T1000 (cell line): ENCODE data around the gene FAM135A.
"Not testable (repeated sequence)": the region's sequence is repeated elsewhere in the genome, so short reads cannot be mapped to it uniquely, and the experiment has no call there.

Source experiments
- DNase-seq: peaks from one replicate; lab custom pipeline; 2025; ENCODE audit warnings: mixed read lengths; lab: John Stamatoyannopoulos, UW

FAM135A gene

DNA sequence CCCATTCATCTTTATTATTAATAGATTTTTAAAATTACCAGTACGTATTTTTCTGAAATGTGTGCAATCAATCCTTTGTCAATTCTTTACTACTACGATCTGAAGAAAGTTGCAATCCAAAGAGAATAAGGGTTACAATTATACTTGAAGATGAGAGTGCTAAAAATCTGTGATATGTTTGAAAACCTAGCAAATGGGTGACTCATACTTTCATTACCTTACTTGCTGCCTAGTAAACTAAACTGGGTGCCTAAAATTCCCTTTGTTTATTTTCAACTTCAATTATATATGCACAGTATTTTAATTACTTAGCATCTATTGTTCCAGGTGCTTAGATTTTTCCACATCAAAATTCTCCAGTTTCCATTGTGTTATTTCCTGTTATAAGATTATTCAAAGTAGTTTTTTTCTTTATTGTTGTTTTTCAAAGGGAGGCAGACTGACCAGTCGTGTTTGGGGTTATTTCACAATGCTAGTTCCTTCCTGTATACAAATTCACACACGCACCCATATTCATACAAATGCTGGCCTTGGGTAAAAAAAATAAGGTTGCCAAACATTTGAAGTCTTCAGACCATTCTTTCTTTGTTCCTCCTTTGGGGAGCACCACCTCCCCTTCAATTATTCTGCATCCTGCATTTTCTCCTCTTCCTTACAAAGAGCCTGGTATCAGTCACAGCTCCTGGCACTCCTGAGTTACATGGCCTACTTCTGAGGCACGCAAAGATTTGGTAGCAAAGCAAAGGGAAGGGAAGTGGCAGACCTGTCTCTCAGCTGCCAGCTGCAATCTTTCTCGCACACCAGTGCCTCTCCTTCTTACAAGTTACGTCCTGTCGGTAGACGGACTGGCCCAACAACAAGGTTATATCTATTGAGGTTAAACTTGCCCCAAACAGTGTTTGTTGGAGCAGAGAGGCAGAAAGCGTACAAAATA, 16.2 kb upstream of the FAM135A start:
- no peak for DNase-seq

GRCh38 chr6:70398783-70399728, 14.3 kb upstream of the FAM135A start:
- peak; percentile 26 for DNase-seq

- DNase-seq = no peak
These were observed 8.7 kb upstream of the FAM135A start for GRCh38 chr6:70404658-70405057.

DNA sequence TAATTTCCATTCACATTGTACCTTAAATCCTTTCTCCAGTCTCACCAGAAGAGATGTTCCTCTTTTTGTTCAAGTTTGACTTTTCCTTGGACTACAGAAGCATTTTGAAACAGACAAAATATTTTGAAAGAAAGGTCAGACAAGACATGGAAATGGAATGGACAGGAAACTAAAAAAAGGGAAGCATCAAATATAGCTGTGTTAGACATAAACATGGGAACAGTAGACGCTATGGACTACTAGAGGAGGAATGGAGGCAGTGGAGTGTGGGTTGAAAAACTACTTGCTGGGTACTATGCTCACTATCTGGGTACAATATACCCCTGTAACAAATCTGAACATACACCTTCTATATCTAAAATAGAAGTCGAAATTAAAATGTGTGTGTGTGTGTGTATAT, 4.1 kb upstream of the FAM135A start:
- DNase-seq = no peak

- no peak for DNase-seq
These were observed 1.6 kb upstream of the FAM135A start for GRCh38 chr6:70411542-70412251.

GRCh38 chr6:70412252-70413113, 825 bp upstream of the FAM135A start:
- DNase-seq = no peak

GRCh38 chr6:70413992-70414494, 735 bp downstream of the FAM135A start:
- DNase-seq = no peak

GRCh38 chr6:70414813-70415212, 1.5 kb downstream of the FAM135A start:
- no peak for DNase-seq

DNA sequence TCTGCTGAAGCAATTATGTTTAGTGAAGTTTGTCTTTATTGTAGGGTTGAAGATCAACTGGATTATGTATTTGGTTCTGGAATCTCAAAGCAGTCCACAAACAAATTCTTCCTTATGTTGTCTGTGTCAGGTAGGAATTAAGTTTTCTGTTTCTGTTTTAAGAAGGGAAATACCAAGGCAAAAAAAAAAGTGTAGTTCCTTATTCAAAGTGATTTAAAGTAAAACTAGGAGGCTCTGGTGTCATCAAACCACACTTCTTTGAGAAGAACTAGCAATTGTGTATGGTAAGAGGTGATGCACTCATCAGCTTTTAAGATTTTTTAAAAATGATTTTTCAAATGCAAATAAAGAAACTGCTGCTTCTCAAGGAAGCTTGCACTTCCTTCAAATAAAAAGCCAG, 1.9 kb downstream of the FAM135A start:
- no peak for DNase-seq

- no peak for DNase-seq
These were observed 2.4 kb downstream of the FAM135A start for GRCh38 chr6:70415660-70416059.

DNA sequence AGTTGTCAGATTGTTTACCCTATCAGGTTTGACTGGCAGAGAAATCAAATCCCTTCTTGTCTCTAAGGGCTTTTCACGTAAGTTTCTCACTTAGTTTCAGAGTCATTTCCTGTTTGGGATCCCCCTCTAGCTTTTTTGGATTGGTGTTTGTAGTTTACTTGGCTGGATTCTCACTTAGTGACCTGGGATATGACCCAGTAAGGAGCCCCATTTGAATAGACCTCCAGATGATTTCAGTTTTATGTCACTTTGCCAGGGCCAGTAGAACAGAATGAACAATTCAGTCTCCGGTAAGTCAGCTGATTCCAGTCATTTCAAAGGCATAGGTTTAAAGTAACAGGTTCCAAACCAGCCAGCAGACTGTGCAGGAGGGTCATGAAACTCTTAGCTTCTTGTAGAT, 8.2 kb downstream of the FAM135A start:
- DNase-seq = no peak

DNA sequence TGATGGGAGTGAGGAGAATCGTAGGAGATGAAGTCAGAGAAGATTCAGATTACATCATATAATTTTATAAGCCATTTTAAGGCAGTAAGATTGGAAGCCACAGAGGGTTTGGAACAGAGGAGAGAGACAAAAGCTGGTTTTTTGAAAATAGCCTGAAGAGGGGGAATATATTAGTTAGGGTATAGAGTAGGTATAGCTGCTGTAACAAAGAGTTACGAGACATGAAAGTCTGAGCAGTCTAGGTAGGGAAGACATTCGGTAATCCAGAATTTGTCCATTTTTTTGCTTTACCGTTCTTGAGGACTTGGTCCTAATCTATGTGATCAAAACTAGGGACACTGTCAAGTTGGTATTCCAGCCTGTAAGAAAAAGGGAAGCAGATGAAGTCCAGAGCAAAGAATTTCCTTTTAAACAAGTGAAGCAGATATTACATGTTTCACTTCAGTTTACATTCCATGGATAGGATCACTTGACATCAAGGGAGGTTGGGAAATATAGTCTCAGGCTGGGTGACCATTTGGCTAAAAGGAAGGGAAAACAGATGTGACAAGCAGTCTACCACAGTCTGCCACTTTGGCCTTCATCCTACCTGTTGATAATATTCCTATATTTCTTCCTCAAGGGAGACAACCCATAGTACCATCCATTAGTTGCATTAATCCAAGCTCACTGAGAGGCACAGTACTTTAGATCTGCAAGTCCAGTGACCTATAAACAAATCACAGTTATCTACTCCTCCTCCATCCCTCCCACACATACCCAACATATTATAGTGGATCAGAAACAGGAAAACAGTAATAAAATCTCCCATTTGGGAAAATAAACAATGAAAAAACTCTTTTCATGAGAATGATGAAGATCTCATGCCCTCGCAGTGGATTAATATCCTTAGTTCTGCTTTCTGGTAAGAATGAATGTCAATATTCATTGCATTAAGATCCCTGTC, 10.2 kb downstream of the FAM135A start:
- no peak for DNase-seq

DNA sequence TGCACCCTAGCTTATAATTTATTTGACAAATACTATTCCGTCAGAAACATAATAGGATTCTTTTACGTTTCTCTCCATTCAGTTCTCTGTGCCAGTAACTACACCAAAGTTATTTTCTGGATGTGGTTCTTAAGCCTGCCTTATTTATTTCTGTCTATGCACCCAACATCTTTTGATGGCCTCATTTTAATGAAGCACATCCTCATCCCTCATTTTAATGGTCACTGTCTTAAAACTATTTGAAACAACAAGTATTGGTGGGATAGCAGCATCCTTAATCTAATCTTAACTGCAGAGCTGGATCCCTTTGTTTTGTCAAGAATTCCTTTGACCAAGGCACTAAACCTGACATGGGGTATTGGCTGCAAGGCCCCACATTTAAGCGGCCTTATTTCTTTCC, 11.0 kb downstream of the FAM135A start:
- no peak for DNase-seq

- DNase-seq = no peak
These were observed 23.0 kb downstream of the FAM135A start for GRCh38 chr6:70436320-70436719.

GRCh38 chr6:70445001-70445400, 31.7 kb downstream of the FAM135A start:
- no peak for DNase-seq

DNA sequence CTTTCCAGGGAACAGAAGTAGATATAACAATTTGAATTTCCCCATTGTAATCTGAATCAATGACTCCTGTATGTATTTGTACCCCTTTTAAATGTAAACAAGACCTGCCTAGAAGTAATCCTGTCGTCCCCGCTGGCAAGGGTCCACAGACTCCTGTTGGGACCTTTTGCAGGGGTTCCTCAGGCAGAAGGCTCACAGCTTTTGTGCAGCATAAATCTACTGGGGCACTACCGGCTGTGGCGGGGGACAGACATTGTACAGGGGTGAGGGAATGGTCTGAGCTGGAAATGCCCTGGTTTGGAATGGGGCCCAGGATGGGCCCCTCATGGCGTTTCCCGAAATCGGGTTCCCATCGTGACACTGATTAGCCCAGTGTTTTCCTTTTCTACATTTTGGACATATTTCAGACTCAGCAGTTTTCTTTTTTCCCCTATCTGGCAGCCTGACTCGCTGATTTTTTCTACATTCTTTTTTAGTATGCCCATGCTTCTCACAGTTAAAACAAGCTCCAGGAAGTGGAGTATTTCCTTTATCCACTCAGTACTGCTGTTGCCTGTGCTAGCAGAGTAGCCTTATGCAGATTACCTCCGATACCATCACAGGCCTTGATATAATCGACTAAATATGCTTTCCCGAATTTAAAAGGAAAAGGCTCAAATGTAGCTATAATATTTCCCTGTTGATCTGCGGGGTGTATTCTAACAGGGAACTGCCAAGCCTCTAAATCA, 34.2 kb downstream of the FAM135A start:
- not testable (repeated sequence) for DNase-seq

- not testable (repeated sequence) for DNase-seq
These were observed 40.6 kb downstream of the FAM135A start for GRCh38 chr6:70453899-70454298.

DNA sequence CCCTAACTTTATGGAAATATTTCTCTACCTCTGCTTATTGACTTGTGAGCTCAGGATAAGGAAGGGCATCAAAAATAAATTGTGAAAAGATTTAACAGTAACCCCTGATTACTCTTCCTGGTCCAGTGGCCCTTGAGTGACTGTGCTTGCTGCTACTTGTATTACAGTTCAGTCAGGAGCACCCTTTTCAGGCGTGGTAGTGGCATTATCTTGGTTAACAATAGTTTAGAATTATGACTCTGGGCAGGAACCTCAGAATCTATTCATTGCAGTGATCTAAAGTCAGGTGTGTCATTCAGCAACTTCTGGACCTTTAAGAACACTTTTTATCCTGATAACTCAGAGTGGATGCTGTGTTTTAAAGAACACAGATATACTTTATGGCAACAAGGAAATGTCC, 43.4 kb downstream of the FAM135A start:
- DNase-seq = no peak

DNA sequence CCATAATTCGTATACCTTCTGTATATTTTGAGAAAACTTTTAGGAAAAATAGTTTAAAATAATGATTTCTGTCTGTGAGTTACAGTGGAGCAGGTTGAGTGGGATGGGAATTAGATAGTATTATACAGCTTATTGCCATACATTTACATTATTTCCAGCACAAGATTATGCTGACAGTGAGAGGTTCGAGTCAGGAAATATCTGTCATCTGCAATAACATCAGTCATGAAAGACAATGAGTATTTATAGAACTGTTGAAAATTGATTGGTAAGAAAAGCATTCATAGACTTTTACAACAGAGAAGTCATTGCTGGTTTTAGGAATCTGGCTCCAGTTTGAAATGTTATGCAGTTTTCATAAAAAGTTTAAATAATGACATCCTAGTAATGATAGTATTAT, 45.9 kb downstream of the FAM135A start:
- DNase-seq = no peak
